SU-DHL-6 (cell line): ENCODE measurements around the gene ACSM6.
A peak's percentile ranks its signal among the peaks of the same experiment; 100 is the strongest.

Experiments used
- H2AFZ ChIP-seq: fragments of 200-600 bp; sonication (generic); 2 replicates; pipeline ENCODE4 v1.6.1; 2014; ENCODE audit warnings: low read depth, mild to moderate bottlenecking, moderate library complexity, mixed read lengths, antibody characterized with exemption, low read length; ENCODE audit not compliant: severe bottlenecking
- H3F3A ChIP-seq: fragments of 200-600 bp; shearing (Covaris generic); 2 replicates; pipeline ENCODE4 v1.6.0; 2016; ENCODE audit warnings: antibody characterized with exemption, mild to moderate bottlenecking; ENCODE audit not compliant: insufficient read depth
- H3K27ac ChIP-seq: fragments of 200-600 bp; sonication (generic); 2 replicates; pipeline ENCODE4 v1.5.1; 2016; ENCODE audit warnings: low read depth, mild to moderate bottlenecking, low read length, moderate library complexity, mixed read lengths
- H3K27me3 ChIP-seq: fragments of 200-600 bp; sonication (generic), shearing (Covaris generic); 2 replicates; pipeline ENCODE4 v1.6.0; 2014; ENCODE audit warnings: mild to moderate bottlenecking, low read length
- H3K36me3 ChIP-seq: fragments of 200-600 bp; sonication (generic); 2 replicates; pipeline ENCODE4 v1.6.1; 2014; ENCODE audit warnings: mild to moderate bottlenecking, low read length, mixed read lengths
- H3K4me2 ChIP-seq: fragments of 300-600, 200-600 bp; shearing (Covaris generic), sonication (generic); 2 replicates; pipeline ENCODE4 v1.6.0; 2014; ENCODE audit warnings: low read length, low read depth, mild to moderate bottlenecking; ENCODE audit not compliant: poor library complexity, severe bottlenecking
- H3K4me3 ChIP-seq: fragments of 200-600 bp; sonication (generic); 2 replicates; pipeline ENCODE4 v1.5.1; 2014; ENCODE audit warnings: antibody characterized with exemption, low read length, mild to moderate bottlenecking, mixed read lengths; ENCODE audit not compliant: insufficient read depth, poor library complexity, severe bottlenecking
- H3K79me2 ChIP-seq: fragments of 200-600 bp; sonication (generic); 2 replicates; pipeline ENCODE4 v1.6.1; 2014; ENCODE audit warnings: mild to moderate bottlenecking, low read length, moderate library complexity; ENCODE audit not compliant: insufficient read depth
- H3K9ac ChIP-seq: fragments of 200-600 bp; sonication (generic); 2 replicates; pipeline ENCODE4 v1.7.0; 2014; ENCODE audit warnings: mild to moderate bottlenecking, low read length
- H3K9me2 ChIP-seq: fragments of 200-600 bp; sonication (generic); replicated peaks from 2 replicates; pipeline ENCODE4 v1.6.1; 2014; ENCODE audit warnings: low read length; ENCODE audit not compliant: insufficient read depth
- H3K9me3 ChIP-seq: fragments of 200-600 bp; sonication (generic); 2 replicates; pipeline ENCODE4 v1.6.1; 2014; ENCODE audit warnings: low read length, mixed read lengths; ENCODE audit not compliant: insufficient read depth
- H4K20me1 ChIP-seq: fragments of 200-600 bp; sonication (generic); 2 replicates; pipeline ENCODE4 v1.6.1; 2014; ENCODE audit warnings: low read depth, mild to moderate bottlenecking, antibody characterized with exemption, low read length, moderate library complexity, mixed read lengths
- EZH2phosphoT487 ChIP-seq: fragments of 200-600 bp; sonication (generic), shearing (Covaris generic); conservative IDR thresholded peaks from 2 replicates; pipeline ENCODE4 v1.6.1; 2018; ENCODE audit warnings: mild to moderate bottlenecking, antibody characterized with exemption, low read length, moderate library complexity, mixed read lengths
- TF ChIP-seq, protein P1 (sequence below): fragments of 200-600 bp; sonication (generic); IDR thresholded peaks from one replicate; pipeline ENCODE4 v1.5.1; 2017; ENCODE audit warnings: antibody characterized with exemption, mild to moderate bottlenecking, low read length, moderate library complexity; ENCODE audit not compliant: insufficient read depth, poor library complexity, severe bottlenecking

ACSM6 gene

GRCh38 chr10:95233377-95234034 lies 39.5 kb downstream of the ACSM6 start:
- no peaks in the 10 kb centered on the region for H3K9me3 ChIP-seq
- no peaks in the 10 kb centered on the region for H3K79me2 ChIP-seq
- H3K9ac ChIP-seq = no peak overlapping the region
- TF ChIP-seq, protein P1, sequence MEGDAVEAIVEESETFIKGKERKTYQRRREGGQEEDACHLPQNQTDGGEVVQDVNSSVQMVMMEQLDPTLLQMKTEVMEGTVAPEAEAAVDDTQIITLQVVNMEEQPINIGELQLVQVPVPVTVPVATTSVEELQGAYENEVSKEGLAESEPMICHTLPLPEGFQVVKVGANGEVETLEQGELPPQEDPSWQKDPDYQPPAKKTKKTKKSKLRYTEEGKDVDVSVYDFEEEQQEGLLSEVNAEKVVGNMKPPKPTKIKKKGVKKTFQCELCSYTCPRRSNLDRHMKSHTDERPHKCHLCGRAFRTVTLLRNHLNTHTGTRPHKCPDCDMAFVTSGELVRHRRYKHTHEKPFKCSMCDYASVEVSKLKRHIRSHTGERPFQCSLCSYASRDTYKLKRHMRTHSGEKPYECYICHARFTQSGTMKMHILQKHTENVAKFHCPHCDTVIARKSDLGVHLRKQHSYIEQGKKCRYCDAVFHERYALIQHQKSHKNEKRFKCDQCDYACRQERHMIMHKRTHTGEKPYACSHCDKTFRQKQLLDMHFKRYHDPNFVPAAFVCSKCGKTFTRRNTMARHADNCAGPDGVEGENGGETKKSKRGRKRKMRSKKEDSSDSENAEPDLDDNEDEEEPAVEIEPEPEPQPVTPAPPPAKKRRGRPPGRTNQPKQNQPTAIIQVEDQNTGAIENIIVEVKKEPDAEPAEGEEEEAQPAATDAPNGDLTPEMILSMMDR = no peak
- no peak for TF ChIP-seq EZH2phosphoT487
- no peak overlapping the region for H2AFZ ChIP-seq
- no peaks in the 10 kb centered on the region for H3K36me3 ChIP-seq
- no peaks in the 10 kb centered on the region for H4K20me1 ChIP-seq
- no peak overlapping the region for H3K27ac ChIP-seq
- H3K9me2 ChIP-seq = no peaks in the 10 kb centered on the region
- H3F3A ChIP-seq = peaks cover 5% of the 10 kb centered on the region
- H3K4me2 ChIP-seq = no peak overlapping the region
- H3K27me3 ChIP-seq = no peaks in the 10 kb centered on the region
- no peak overlapping the region for H3K4me3 ChIP-seq

GRCh38 chr10:95234951-95235350 lies 40.9 kb downstream of the ACSM6 start:
- Histone ChIP-seq H3K27ac (no peak overlapping the region), H4K20me1 (no peaks in the 10 kb centered on the region), H3K27me3 (no peaks in the 10 kb centered on the region)

GRCh38 chr10:95235676-95236067 lies 41.6 kb downstream of the ACSM6 start:
- Histone ChIP-seq H4K20me1 (no peaks in the 10 kb centered on the region), H3K9me2 (no peaks in the 10 kb centered on the region), H3K4me3 (no peak overlapping the region), H3K79me2 (no peaks in the 10 kb centered on the region), H3K4me2 (peak overlapping the region; percentile 46), H3K27ac (peak overlapping the region; percentile 86), H3K36me3 (no peaks in the 10 kb centered on the region), H3K9me3 (no peaks in the 10 kb centered on the region), H3K9ac (0 out of 2 replicates have a peak overlapping the region, but pooled peaks have one; percentile 9), H2AFZ (no peak overlapping the region), H3K27me3 (no peaks in the 10 kb centered on the region), H3F3A (peaks cover 5% of the 10 kb centered on the region)
- TF ChIP-seq, protein P1 = no peak
- no peak for TF ChIP-seq EZH2phosphoT487

More at GRCh38 chr10:95234951-95235350, 40.9 kb downstream of the ACSM6 start:
- Histone ChIP-seq H2AFZ (no peak overlapping the region), H3K9ac (no peak overlapping the region), H3K4me3 (no peak overlapping the region), H3F3A (peaks cover 5% of the 10 kb centered on the region), H3K9me3 (no peaks in the 10 kb centered on the region), H3K79me2 (no peaks in the 10 kb centered on the region), H3K4me2 (no peak overlapping the region), H3K36me3 (no peaks in the 10 kb centered on the region), H3K9me2 (no peaks in the 10 kb centered on the region)
- TF ChIP-seq EZH2phosphoT487 = no peak
- TF ChIP-seq, protein P1 = no peak
